Kidney (tissue), 14 donors: Measurements from ENCODE around the gene AGTRAP. TPM values are rescaled to one million over a fixed set of nuclear protein-coding genes. Genes with fewer than 3 reads are reported as not detected.

Experiments used
- DNase-seq, 5 donors: peaks; one replicate each; pipeline ENCODE4 v3.0.0-alpha.2; 2013 to 2020
- FAIRE-seq: peaks from 2 replicates; lab custom pipeline; 2012; peaks lifted over from hg19 to GRCh38; lab: Jason Lieb, UNC
- H3K27ac ChIP-seq, 2 donors: one replicate each; pipeline ENCODE4 v1.7.0; 2013; ENCODE audit warnings: low read depth in 2 of 2, low read length in 2 of 2, inconsistent platforms in 1 of 2
- H3K27me3 ChIP-seq: one replicate; pipeline ENCODE4 v1.7.1; 2013; ENCODE audit warnings: low read length, inconsistent platforms; ENCODE audit not compliant: control insufficient read depth, insufficient read depth
- H3K36me3 ChIP-seq, 3 donors: one replicate each; pipeline versions ENCODE4 v1.7.0 to v1.7.1; 2013; ENCODE audit warnings: low read length in 3 of 3, control low read depth in 1 of 3, inconsistent platforms in 1 of 3; ENCODE audit not compliant: insufficient read depth in 3 of 3, control insufficient read depth in 2 of 3
- H3K4me1 ChIP-seq, 3 donors: one replicate each; pipeline versions ENCODE4 v1.7.0 to v1.7.1; 2013; ENCODE audit warnings: low read length in 3 of 3, inconsistent platforms in 1 of 3, low read depth in 1 of 3; ENCODE audit not compliant: control insufficient read depth in 2 of 3, insufficient read depth in 2 of 3
- H3K4me3 ChIP-seq, 3 donors: one replicate each; pipeline versions ENCODE4 v1.7.0 to v1.8.1; 2013; ENCODE audit warnings: low read length in 3 of 3, control low read depth in 1 of 3, inconsistent platforms in 1 of 3
- H3K9ac ChIP-seq, 3 donors: one replicate each; pipeline versions ENCODE4 v1.7.0 to v1.7.1; 2013; ENCODE audit warnings: low read length in 3 of 3, control low read depth in 1 of 3, inconsistent platforms in 1 of 3
- H3K9me3 ChIP-seq, 3 donors: one replicate each; pipeline versions ENCODE4 v1.7.0 to v1.7.1; 2013; ENCODE audit warnings: low read length in 3 of 3, control low read depth in 1 of 3, inconsistent platforms in 1 of 3; ENCODE audit not compliant: control insufficient read depth in 2 of 3, insufficient read depth in 1 of 3
- CTCF ChIP-seq: IDR thresholded peaks from 3 replicates; pipeline ENCODE4 v1.5.1; 2012; ENCODE audit warnings: mild to moderate bottlenecking, moderate library complexity, borderline replicate concordance; ENCODE audit not compliant: insufficient read depth; ENCODE audit errors: extremely low read depth
- intact Hi-C: fragments of 100-400 bp; cut with DNase I; formaldehyde crosslinking; loops from one replicate; pipeline ENCODE4 v1.11.1; 2022
- polyA plus RNA-seq: library from polyadenylated mRNA; stranded (reverse); fragments of 350-450 nt; fragmentation: Illumina TruSeq; extraction: RNeasy Lipid Tissue Mini Kit (QIAGEN cat#74804); gene quantifications from one replicate; pipeline ENCODE4 v1.2.3, GENCODE V29; 2014; ENCODE audit warnings: low read depth, low replicate concordance; ENCODE audit not compliant: insufficient read depth
- total RNA-seq: library from RNA; stranded (reverse); fragmentation: NEBNext Ultra II Directional; extraction: Animal tissue kit (Norgen Biotek cat#: 25700); gene quantifications from one replicate; pipeline ENCODE4 v1.2.1, GENCODE V29; 2021
- donor health status: control.
- donor health status: control.
- donor health status: control.
- donor health status: control.
- donor health status: control.
- donor health status: DM: yes; HTN: yes; CAD: no.
- donor health status: Normal renal cell carcinoma (clear cell type).

AGTRAP gene
- total and polyA plus RNA-seq, 2 donors from 2014 or later = 66.1 to 140 TPM

DNA sequence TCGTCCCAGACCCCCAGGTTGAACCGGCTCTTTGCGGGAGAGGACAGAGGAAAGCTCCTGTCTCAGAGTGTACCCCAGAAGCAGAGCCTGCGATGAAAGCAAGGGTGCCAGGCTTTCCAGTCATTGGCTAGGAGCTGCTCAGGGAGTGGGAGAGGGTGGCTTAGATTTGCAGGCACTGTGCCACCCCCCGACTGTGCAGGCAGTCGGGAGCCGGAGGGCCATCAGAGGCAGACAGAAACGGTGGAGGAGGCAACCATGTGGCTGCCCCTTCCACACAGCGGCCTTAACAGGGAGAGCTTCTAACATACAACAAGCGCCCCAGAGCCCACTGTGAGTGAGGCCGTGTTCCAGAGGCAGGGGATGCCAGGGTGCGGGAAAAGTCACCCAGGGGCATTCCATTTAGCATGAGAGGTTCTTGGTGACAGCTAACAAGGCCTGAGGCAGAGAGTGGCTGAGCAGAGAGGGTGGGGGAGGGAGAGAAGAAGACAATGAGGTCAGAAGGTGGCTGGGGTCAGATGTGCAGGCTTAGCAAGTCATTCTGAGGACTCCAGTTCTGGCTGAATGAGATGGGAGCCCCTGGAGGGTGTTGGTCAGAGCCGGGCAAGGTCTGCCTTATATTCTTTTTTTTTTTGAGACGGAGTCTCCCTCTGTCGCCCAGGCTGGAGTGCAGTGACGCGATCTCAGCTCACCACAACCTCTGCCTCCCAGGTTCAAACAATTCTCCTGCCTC lies 16.6 kb downstream of the AGTRAP start:
- H3K9ac ChIP-seq = no peak overlapping the region
- peaks cover 0 to 4% (median 2%) of the 10 kb centered on the region in 3 donors for H3K36me3 ChIP-seq
- DNase-seq (no peak), FAIRE-seq (no peak)
- no peak for TF ChIP-seq CTCF
- intact Hi-C loops = no loop called here
- no peak overlapping the region for H3K27ac ChIP-seq
- H3K4me1 ChIP-seq = no peaks in the 10 kb centered on the region
- H3K4me3 ChIP-seq = no peak overlapping the region
- no peaks in the 10 kb centered on the region for H3K27me3 ChIP-seq
- no peaks in the 10 kb centered on the region for H3K9me3 ChIP-seq

GRCh38 chr1:11753555-11754208 lies 17.7 kb downstream of the AGTRAP start:
- DNase-seq (no peak), FAIRE-seq (no peak)
- Histone ChIP-seq H3K36me3 (peaks cover 0 to 4% (median 0%) of the 10 kb centered on the region in 3 donors), H3K4me1 (no peaks in the 10 kb centered on the region), H3K27ac (no peak overlapping the region), H3K9ac (no peak overlapping the region), H3K9me3 (no peaks in the 10 kb centered on the region), H3K27me3 (no peaks in the 10 kb centered on the region), H3K4me3 (no peak overlapping the region)
- no peak for TF ChIP-seq CTCF
- intact Hi-C loops = no loop called here

- Histone ChIP-seq H3K9ac (no peak overlapping the region), H3K9me3 (no peaks in the 10 kb centered on the region), H3K4me1 (peaks cover 0 to 2% (median 0%) of the 10 kb centered on the region in 3 donors), H3K36me3 (no peaks in the 10 kb centered on the region), H3K27ac (no peak overlapping the region), H3K4me3 (no peak overlapping the region), H3K27me3 (no peaks in the 10 kb centered on the region)
- intact Hi-C loops = no loop called here
- DNase-seq = no peak
- FAIRE-seq = no peak
- TF ChIP-seq CTCF = no peak
Measured at GRCh38 chr1:11757047-11757446, 21.1 kb downstream of the AGTRAP start.
